ENCODE data around the gene COPB1.

The COPB1 gene

GRCh38 chr11:14422052-14422813 lies 77.4 kb downstream of the COPB1 start:
- DNase-seq, result peak; percentile 73

GRCh38 chr11:14420223-14420622 lies 79.4 kb downstream of the COPB1 start:
- no peak for DNase-seq

- no peak for DNase-seq
These were observed 80.7 kb downstream of the COPB1 start for GRCh38 chr11:14418801-14419417.

GRCh38 chr11:14417617-14418374 lies 81.8 kb downstream of the COPB1 start:
- no peak for DNase-seq

- no peak for DNase-seq
These were observed 82.4 kb downstream of the COPB1 start for GRCh38 chr11:14417186-14417585.

- no peak for DNase-seq
These were observed 84.8 kb downstream of the COPB1 start for GRCh38 chr11:14414470-14415461.

- DNase-seq, result no peak
These were observed 86.1 kb downstream of the COPB1 start for GRCh38 chr11:14413307-14414069.

- no peak for DNase-seq
These were observed 87.8 kb downstream of the COPB1 start for GRCh38 chr11:14411818-14412217.

- no peak for DNase-seq
These were observed 89.7 kb downstream of the COPB1 start for GRCh38 chr11:14409891-14410290.

- DNase-seq, result no peak
These were observed 91.0 kb downstream of the COPB1 start for GRCh38 chr11:14408612-14409011.
